ENCODE results near the gene RPP25L.

- TF ChIP-seq CTCF (IDR thresholded peaks at IDR 0.05), result no peak
- no peak for TF ChIP-seq EZH2phosphoT487 (IDR thresholded peaks at IDR 0.05)
These were observed 41.5 kb downstream of the RPP25L start for GRCh38 chr9:34570376-34570775.
